HG03064 (cell line): ENCODE results near the gene L3MBTL4.
"Not testable (repeated sequence)": the region's sequence is repeated elsewhere in the genome, so short reads cannot be mapped to it uniquely, and the experiment has no call there.

Experiments
- ATAC-seq: cut with Tn5 transposase; IDR thresholded peaks from one replicate; pipeline ENCODE4 v1.9.1; 2021; ENCODE audit warnings: low read depth; ENCODE audit not compliant: unreplicated experiment

The L3MBTL4 gene

DNA sequence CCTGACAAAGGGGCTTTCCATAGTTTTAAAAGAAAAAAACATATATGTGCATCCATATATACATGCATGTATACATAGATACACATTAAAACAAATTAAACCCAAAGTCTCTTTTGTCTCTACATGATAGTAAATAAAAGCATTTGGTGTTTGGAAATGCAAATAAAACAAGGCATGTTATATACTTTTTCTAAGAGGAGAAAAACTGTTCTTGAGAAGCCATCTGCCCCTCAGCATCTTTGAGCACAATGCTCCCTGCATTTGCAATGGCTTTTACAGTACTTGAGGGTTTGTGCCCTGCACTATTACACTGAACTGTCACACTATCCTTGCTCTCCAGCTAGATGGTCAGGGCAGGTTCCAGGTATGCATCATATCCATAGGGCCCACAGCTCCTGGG lies 210.2 kb downstream of the L3MBTL4 start:
- no peak for ATAC-seq

DNA sequence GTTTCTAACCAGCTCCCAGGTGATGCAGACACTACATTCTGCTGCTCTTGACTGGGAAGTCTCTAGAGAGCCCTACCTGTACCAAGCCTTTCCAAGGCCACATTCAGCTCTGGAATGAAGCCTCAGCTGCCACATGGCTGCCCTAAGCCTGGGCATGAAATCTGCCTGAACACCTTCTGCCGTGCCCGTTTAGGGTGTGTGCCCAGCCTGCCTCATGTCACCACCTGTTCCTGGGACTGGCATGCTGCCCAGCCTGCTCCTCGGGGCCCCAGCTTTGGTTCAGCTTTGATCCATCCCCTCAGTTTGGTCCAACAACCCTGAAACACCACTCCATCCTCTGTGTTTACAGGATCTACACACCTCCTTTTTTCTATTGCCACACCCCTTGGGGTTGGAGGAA lies 210.9 kb downstream of the L3MBTL4 start:
- no peak for ATAC-seq

DNA sequence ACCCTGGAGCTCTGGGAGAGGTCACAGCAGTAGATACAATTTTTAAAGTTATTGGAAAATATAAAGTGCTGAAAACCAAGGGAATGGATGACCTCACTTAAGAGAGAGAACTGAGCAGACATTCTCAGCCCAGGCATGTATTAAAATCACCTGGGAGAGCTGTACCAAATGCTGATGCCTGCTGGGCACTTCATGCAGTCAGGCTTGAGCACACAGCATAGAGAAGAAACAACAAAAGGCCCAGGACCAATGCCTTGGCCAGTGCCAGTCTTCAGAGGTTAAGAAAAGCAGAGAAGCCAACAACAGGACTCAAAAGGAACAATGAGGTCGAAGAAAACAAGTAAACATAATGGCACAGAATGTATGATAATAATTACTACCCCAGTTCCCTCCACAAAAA lies 211.8 kb downstream of the L3MBTL4 start:
- ATAC-seq: no peak

DNA sequence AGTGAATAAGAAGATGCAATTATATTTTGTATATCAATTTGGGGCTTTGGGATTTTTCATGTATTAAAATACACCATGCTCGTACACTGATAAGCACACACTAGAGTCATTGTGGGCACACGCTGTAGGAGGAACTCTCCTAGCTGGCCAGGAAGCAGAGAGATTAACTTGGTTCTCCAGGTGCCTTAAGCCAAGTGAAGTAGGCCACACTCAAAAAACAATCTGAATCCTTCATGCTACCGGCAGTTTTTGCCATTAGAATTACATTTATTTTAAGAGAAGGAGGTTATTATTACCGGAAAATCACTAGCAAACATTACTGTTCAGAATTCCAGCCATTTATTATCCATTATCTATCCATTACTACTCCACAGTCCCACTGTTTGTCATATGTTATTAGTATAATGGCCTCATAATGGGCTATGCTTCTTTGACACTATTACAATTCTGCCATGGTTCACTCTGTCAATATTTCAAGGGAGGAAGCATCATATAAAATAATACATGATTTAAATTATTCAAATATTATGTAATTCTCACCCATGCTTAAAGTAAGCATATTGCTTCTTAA lies 214.4 kb downstream of the L3MBTL4 start:
- no peak for ATAC-seq

DNA sequence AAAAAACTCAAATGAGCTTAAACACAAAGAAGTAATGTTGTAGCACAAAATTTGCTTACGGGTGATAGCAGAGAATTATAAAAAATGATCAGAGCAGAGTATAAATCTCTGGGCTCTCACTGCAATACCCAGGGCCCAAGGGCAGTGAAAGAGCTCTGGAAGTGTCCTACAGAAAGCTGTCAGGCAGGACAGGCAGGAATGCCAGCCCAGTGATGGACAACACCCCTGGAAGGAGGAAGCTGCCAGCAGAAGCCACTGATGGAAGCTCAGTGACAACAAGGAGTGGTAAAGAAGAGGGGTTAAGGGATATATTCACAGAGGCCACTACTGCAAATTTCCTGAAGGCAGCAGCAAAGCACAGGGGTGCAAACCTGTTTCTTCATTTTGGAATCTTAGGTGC lies 214.9 kb downstream of the L3MBTL4 start:
- no peak for ATAC-seq

DNA sequence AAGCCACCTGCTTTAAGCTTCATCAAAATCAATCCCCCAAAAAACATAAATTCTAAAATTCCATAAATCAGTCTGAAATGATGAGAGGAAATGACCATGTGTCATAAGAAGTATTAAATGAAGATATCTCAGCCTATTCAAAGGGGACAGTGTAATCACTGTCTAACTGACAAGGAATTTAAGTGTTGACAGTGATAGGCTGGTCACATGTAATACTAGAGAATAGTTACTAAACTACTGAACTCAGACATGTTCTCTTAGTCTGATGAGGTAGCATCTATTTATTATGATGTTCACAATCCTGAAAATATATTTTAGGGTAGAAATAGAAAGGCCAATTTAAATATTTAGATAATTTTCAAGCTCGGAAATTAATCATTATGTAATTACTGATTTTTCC lies 216.1 kb downstream of the L3MBTL4 start:
- ATAC-seq: no peak

DNA sequence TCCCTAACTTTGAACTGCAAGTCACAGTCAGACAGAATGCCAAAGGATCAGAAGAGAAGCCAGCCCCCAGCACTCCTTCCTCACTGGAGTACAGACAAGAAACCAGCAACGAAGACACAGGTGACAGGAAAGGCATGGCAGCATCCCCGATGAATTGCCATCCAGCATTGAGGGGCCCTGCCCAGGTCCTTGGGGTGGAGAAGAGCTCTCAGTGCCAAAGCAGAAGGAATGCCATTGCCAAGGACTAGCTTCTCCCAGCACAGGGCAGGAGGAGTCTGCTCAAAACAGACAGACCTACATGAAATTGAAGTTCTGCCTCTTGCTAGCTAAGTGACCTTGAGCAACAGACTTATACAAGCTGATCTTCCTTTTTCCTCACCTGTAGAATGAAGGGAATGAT lies 220.1 kb downstream of the L3MBTL4 start:
- no peak for ATAC-seq

DNA sequence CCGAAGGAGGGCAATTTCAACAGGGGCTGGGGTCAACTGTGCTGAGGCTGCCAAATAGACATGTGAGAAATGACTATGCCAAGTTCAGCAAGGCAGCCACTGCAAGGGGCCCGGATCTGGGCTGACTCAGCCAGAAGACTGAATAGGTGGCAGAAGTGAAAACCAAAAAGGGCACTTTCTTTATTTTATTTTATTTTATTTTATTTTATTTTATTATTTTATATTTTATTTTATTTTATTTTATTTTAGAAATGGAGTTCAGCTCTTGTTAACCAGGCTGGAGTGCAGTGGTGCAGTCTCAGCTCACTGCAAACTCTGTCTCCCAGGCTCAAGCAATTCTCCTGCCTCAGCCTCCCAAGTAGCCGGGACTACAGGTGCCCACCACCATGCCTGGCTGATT lies 228.9 kb downstream of the L3MBTL4 start:
- ATAC-seq: not testable (repeated sequence)

DNA sequence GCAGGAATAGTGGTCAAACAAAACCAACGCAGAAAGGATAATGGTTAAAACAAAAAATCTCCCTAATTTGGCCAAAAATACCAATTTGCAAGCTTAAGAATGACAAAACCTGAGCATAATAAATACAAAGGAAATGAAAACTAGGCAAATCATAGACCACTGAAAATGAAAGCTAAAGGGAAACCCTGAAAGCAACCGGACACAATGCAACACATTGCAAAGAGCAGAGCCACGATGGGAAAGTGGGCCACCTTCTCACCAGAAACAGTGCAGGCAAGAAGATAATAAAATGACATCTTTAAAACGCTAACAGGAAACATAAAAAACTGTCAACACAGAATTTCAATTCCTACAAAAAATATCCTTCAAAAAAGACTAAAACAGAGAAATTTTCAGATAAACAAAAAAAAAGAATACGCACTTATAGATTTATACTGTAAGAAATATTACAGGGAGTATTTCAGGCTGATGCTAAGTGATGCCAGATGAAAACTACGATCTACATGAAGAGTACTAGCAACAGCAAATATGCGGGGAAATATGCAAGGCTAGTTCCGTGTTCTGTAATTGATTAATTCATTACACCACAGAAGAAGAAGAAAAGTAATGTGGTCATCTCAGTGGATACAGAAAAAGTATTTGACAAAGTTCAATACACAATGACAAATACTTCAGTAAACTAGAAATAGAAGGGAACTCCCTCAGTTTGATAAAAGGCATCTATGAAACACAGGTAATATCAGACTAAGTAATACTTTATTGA lies 239.5 kb downstream of the L3MBTL4 start:
- ATAC-seq: no peak

DNA sequence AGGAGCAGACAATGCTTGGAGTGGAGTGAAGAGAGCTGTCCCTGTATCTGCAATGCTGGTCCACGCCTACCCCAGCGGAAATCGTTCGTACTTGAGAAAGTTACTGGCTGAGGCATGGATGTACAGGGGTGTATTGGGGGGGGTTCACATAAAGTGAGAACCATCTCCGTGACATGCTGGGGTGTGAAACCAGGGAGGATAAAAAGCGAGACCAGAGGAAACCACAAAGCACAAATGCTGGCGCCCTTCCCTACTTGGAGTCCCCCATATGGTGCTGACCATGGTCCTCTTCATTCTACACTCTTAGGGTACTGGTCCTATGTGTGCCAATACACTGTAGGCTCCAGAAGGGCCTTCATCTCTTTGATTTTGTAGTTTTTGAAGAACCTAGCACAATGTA lies 244.1 kb downstream of the L3MBTL4 start:
- ATAC-seq: no peak

DNA sequence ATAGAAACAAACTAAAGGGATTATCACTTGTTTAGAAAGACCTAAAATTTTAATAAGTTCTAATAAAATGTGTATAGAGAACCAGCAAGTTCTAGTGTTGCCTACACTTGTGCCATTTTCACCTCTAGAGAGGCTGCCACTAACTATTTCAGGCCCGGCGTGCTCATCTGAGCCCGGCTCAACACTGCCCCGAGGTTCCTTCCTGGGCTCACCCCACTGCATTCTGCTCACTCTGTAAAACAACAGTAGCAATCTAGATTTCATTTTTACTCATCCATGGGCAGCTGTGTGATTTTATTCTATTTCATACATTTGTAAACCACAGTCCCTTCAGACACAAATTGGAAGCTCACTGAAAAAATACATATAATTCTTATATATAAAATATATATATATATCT lies 253.2 kb downstream of the L3MBTL4 start:
- ATAC-seq: no peak

DNA sequence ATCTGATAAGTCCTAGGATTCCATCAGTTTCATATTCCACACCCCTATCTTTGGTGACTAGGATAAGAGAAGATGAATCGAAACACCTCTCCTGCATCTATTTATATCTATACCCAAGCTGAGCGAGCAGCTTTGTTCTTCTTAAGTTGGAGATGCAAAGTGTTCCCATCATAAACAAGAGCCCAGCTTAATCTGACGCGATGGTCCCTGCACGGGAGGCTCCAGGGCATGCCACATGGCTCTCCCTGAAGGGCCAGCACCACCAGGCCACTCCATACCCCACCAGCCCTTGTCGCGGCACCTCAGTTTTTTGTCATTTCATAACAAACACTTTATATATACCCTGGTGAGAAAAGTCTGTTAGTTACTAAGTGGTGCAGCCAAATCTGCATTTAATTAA lies 255.3 kb downstream of the L3MBTL4 start:
- no peak for ATAC-seq

DNA sequence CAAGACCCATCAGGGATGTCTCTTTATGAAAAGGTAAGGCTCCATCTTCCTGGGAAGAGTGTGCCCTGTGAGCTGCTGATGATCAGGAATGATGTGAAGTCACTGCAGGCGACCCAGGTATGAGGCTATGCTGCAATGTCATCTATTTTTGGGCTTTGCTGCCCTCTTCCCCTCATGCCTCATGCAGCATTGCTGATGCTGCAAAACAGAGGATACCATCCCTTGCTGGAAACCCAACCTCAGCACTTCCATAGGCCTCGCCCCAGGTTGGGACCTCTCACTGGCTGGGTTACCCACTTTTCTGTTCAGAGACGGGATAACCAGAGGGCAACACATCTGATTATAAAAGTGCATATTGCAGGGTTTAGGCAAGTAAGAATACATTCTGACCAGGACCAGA lies 255.8 kb downstream of the L3MBTL4 start:
- no peak for ATAC-seq

DNA sequence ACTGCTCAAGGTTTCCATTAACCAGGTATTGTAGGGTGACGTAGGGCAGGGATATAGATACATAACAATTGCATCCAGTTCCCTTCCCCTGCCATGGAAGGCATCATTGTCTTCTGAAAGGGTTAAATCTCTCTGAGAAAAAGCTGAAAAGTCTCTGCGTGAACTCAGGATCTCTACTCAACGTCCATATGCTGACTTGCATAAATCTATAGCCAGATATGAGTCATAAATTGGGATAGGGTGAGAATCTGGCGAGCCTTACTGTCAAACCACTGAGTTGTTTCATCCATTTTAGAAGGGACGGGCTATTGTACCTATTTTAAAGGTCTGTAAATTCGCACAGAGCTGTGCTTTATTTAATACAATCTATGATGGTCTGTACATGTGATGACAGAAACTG lies 258.3 kb downstream of the L3MBTL4 start:
- ATAC-seq: no peak

DNA sequence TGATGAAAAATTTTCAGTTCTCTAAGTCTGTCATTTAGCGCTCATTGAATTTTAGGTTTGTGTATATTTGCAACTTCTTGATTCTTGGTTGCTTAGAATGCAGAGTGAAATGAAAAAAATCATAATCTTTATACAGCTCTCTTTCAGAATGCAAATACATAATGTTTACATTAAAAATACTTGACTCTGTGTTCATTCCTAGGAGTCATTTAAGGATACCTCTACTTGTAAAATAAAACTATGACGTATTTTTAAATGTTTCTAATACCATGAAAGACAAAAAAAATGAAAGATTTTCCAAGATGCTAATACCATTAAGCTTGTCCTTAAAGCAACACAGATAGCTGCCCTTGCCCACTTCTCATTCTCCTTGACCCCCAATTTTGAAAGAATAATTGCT lies 259.0 kb downstream of the L3MBTL4 start:
- ATAC-seq: no peak

DNA sequence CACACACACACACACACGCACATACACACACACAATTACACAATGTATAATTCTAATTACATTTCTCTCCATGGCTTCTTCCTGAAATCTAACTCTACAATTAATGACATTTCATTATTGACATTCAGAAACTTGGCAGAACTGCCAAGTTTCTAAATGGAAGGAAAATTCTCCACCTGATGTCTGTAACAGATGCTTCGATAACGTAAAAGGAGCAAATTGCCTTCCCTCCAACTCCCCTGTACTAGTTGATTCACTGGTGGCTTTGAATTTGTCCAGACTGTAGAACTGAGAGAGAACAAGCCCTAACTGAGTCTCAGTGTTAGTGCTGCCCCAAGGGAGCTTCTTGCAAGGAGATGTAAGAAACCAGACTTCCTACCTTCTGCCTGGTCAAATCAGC lies 264.3 kb downstream of the L3MBTL4 start:
- ATAC-seq: no peak

DNA sequence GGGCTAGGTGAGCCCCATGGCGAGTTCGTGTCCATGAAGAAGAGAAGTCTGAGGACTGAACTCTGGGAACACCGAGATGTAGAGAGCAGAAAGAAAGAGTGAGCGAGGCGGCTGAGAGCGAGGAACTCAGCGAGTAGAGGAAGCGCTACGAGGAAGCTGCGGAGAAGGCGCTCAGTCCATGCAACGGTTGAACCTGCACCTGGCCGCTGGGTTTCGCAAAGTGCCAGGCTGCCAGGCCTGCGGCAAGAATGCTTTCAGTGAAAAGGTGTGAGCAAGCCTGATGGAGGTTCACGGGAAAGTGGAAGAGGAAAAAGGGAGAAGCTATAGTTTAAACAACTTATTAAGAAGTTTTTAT lies 268.4 kb downstream of the L3MBTL4 start:
- no peak for ATAC-seq

DNA sequence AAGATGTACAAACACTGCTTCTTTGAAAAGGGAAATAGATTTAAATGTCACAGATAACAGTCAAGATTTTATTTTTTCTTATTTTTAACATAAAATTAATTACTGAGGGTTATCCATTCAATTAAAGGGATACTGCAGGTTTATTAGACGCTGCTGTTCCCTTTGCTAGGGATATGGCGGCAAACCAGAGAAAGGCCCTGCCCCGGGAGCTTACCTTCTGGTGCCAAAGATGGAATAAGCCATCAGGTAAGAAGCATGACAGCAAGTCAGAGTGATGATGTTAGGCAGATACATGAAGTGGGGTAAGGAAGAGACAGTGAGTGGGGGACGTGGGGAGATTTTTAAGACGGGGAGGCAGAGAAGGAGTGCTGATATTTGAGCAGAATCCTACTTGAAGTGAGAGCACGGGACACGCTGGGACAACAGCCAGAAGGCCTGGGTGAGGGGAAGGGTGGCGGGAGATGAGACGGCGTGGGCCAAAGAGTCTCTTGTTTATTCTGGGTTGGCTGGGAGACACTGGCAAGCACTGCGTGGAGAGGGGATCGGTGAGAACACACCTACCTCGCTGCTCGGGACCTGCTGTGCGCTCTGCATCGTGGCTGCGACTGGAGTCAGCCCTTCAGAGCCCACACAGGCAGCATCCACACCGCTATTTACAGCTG lies 268.9 kb downstream of the L3MBTL4 start:
- no peak for ATAC-seq

DNA sequence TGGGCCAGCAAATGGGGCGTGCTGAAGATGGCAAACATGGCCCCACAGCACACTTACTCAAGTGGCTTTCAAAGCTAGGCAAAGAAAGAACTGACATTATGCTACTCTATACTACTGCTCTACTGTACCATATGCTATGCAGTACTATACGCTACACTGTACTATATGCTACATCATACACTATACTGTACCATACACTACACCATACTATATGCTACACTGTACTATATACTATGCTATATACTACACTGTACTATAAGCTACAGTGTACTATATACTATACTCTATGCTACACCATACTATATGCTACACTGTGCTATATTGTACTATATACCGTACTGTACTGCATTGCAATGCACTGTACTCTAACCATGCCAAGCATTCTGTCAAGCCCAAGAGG lies 275.7 kb downstream of the L3MBTL4 start:
- no peak for ATAC-seq

DNA sequence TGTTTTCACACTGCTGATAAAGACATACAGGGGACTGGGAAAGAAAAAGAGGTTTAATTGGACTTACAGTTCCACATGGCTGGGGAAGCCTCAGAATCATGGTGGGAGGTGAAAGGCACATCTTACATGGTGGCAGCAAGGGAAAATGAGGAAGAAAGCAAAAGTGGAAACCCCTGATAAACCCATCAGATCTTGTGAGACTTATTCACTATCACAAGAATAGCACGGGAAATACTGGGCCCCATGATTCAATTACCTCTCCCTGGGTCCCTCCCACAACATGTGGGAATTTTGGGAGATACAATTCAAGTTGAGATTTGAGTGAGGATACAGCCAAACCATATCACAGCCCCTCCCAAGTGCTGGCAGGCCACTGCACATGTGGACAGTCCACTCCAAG lies 278.8 kb downstream of the L3MBTL4 start:
- not testable (repeated sequence) for ATAC-seq

DNA sequence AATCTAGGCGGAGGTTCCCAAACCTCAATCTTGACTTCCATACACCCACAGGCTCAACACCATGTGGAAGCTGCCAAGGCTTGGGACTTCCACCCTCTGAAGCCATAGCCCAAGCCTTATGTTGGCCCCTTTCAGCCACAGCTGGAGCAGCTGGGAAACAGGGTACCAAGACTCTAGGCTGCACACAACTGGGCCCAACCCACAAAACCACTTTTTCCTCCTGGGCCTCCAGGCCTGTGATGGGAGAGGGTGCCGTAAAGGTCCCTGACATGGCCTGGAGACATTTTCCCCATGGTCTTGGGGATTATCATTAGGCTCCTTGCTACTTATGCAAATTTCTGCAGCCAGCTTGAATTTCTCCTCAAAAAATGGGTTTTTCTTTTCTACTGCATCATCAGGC lies 279.7 kb downstream of the L3MBTL4 start:
- ATAC-seq: not testable (repeated sequence)

DNA sequence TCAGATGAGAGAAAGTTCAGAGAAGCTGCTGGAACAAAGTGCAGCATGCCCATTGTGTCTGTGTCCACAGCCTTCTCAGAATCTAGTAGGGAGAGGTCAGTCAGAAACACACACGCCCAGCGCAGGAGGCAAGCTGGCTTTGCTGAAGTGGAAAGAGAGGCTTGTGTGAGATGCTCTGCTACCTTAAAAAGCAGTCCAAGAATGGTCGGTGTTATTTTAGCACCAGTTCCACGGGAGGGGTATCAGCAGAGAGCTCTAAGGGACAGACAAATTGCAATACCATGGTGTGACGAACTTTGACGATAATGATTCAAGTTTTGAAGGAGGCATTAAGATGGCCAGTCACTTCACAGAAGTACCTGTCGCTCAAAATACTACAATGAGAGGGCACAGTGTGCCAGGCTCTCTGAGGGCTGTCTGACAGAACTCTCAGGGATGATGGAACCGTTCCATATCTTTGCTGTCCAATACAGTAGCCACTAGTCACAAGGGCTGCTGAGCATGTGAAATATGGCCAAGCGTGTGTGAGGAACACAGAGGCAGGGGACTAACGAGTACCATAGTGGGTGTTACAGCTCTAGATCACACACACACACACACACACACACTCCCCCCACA lies 281.9 kb downstream of the L3MBTL4 start:
- no peak for ATAC-seq
